Measurements from ENCODE around the gene ZNF506.
"Not testable (repeated sequence)": the region's sequence is repeated elsewhere in the genome, so short reads cannot be mapped to it uniquely, and the experiment has no call there.

Gene ZNF506

GRCh38 chr19:19835560-19836038 is 14.0 kb upstream of the ZNF506 start:
- Histone ChIP-seq H3K79me2 (ENCODE audit: insufficient read depth, low read depth) (no peaks in the 10 kb centered on the region), H3K27me3 (ENCODE audit: insufficient read depth, low read depth) (no peaks in the 10 kb centered on the region), H2AFZ (ENCODE audit: low read depth) (no peak overlapping the region), H3K36me3 (ENCODE audit: insufficient read depth) (no peaks in the 10 kb centered on the region), H3K4me3 (IDR thresholded peaks at IDR 0.05; ENCODE audit: insufficient read depth, low read depth, low read length) (no peak overlapping the region), H4K20me1 (ENCODE audit: insufficient read depth) (no peaks in the 10 kb centered on the region), H3K4me1 (ENCODE audit: low read depth, poor library complexity, severe bottlenecking) (no peaks in the 10 kb centered on the region), H3K9ac (no peak overlapping the region), H3K27ac (no peak overlapping the region), H3K4me2 (no peak overlapping the region)
- TF ChIP-seq, protein P1, sequence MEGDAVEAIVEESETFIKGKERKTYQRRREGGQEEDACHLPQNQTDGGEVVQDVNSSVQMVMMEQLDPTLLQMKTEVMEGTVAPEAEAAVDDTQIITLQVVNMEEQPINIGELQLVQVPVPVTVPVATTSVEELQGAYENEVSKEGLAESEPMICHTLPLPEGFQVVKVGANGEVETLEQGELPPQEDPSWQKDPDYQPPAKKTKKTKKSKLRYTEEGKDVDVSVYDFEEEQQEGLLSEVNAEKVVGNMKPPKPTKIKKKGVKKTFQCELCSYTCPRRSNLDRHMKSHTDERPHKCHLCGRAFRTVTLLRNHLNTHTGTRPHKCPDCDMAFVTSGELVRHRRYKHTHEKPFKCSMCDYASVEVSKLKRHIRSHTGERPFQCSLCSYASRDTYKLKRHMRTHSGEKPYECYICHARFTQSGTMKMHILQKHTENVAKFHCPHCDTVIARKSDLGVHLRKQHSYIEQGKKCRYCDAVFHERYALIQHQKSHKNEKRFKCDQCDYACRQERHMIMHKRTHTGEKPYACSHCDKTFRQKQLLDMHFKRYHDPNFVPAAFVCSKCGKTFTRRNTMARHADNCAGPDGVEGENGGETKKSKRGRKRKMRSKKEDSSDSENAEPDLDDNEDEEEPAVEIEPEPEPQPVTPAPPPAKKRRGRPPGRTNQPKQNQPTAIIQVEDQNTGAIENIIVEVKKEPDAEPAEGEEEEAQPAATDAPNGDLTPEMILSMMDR (conservative IDR thresholded peaks at IDR 0.05; ENCODE audit: low read depth, low read length), result no peak

DNA sequence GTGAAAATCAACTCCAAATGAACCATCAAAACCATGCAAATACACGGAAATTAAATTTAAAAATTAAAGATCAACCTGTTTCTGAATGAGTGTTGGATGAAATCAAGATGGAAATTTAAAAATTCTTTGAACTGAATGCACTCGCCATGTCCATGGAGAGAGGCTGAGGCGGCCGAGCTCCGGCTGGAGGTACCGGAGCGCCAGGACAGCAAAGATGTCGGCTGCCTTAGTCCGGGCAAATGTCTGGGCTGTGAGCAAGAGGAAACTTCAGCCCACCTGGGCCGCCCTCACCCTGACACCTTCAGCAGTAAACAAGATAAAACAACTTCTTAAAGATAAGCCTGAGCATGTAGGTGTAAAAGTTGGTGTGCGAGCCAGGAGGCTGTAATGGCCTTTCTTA is 5.3 kb upstream of the ZNF506 start:
- peaks cover 3% of the 10 kb centered on the region for H3K4me1 ChIP-seq (ENCODE audit: low read depth, poor library complexity, severe bottlenecking)
- H3K79me2 ChIP-seq (ENCODE audit: insufficient read depth, low read depth), result no peaks in the 10 kb centered on the region
- no peak overlapping the region for H3K4me2 ChIP-seq
- H3K27me3 ChIP-seq (ENCODE audit: insufficient read depth, low read depth), result no peaks in the 10 kb centered on the region
- no peak overlapping the region for H3K27ac ChIP-seq
- no peak overlapping the region for H3K9ac ChIP-seq
- H3K36me3 ChIP-seq (ENCODE audit: insufficient read depth), result no peaks in the 10 kb centered on the region
- H2AFZ ChIP-seq (ENCODE audit: low read depth), result no peak overlapping the region
- H3K4me3 ChIP-seq (IDR thresholded peaks at IDR 0.05; ENCODE audit: insufficient read depth, low read depth, low read length), result no peak overlapping the region
- TF ChIP-seq, protein P1 (conservative IDR thresholded peaks at IDR 0.05; ENCODE audit: low read depth, low read length), result no peak
- H4K20me1 ChIP-seq (ENCODE audit: insufficient read depth), result no peaks in the 10 kb centered on the region

GRCh38 chr19:19823916-19824315 is 2.4 kb upstream of the ZNF506 start:
- Histone ChIP-seq H3K79me2 (ENCODE audit: insufficient read depth, low read depth) (no peaks in the 10 kb centered on the region), H3K27me3 (ENCODE audit: insufficient read depth, low read depth) (no peaks in the 10 kb centered on the region), H4K20me1 (ENCODE audit: insufficient read depth) (no peaks in the 10 kb centered on the region), H3K36me3 (ENCODE audit: insufficient read depth) (no peaks in the 10 kb centered on the region), H3K9ac (no peak overlapping the region), H3K4me3 (IDR thresholded peaks at IDR 0.05; ENCODE audit: insufficient read depth, low read depth, low read length) (no peak overlapping the region), H3K4me1 (ENCODE audit: low read depth, poor library complexity, severe bottlenecking) (peaks cover 3% of the 10 kb centered on the region), H3K4me2 (no peak overlapping the region), H2AFZ (ENCODE audit: low read depth) (no peak overlapping the region), H3K27ac (no peak overlapping the region)
- TF ChIP-seq, protein P1 (conservative IDR thresholded peaks at IDR 0.05; ENCODE audit: low read depth, low read length), result no peak

- not testable (repeated sequence) for H3K27ac ChIP-seq; H3K4me3 ChIP-seq (IDR thresholded peaks at IDR 0.05; ENCODE audit: insufficient read depth, low read depth, low read length); H3K36me3 ChIP-seq (ENCODE audit: insufficient read depth); H3K79me2 ChIP-seq (ENCODE audit: insufficient read depth, low read depth); H4K20me1 ChIP-seq (ENCODE audit: insufficient read depth); H2AFZ ChIP-seq (ENCODE audit: low read depth); H3K9ac ChIP-seq; H3K4me2 ChIP-seq; H3K27me3 ChIP-seq (ENCODE audit: insufficient read depth, low read depth); H3K4me1 ChIP-seq (ENCODE audit: low read depth, poor library complexity, severe bottlenecking)
Measured at GRCh38 chr19:19821976-19822375, 426 bp upstream of the ZNF506 start.

DNA sequence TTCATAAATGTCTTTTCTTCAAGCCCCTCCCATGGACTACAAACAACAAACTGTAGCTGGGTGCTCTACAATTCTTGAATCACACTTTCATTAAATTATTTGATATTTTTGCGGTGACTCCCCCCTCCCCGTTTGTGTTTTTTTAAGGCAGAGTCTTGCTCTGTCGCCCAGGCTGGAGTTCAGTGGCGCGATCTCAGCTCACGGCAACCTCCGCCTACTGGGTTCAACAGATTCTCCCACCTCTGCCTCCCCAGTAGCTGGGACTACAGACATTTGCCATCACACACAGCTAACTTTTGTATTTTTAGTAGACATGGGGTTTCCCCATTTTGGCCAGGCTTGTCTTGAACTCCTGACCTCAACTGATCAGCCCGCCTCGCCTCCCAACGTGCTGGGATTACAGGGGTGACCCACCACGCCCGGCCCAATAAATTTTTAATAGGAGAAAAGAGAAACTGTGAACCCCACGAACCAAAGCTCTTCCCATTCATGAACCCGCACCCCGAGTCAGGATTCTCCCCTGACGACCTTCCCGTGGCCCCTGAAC is 703 bp downstream of the ZNF506 start:
- Histone ChIP-seq H2AFZ (ENCODE audit: low read depth) (no peak overlapping the region), H3K4me3 (IDR thresholded peaks at IDR 0.05; ENCODE audit: insufficient read depth, low read depth, low read length) (no peak overlapping the region), H3K4me2 (no peak overlapping the region), H3K27me3 (ENCODE audit: insufficient read depth, low read depth) (no peaks in the 10 kb centered on the region), H3K9ac (no peak overlapping the region), H3K79me2 (ENCODE audit: insufficient read depth, low read depth) (no peaks in the 10 kb centered on the region), H3K36me3 (ENCODE audit: insufficient read depth) (no peaks in the 10 kb centered on the region), H4K20me1 (ENCODE audit: insufficient read depth) (no peaks in the 10 kb centered on the region), H3K27ac (no peak overlapping the region), H3K4me1 (ENCODE audit: low read depth, poor library complexity, severe bottlenecking) (peaks cover 3% of the 10 kb centered on the region)
- TF ChIP-seq, protein P1 (conservative IDR thresholded peaks at IDR 0.05; ENCODE audit: low read depth, low read length), result no peak

Data from KMS-11 (cell line).